DMS 273 treated with DMSO at 0.1 percent for 48 hours (cell line): ENCODE measurements around the gene ROMO1.
"Not testable (repeated sequence)": the region's sequence is repeated elsewhere in the genome, so short reads cannot be mapped to it uniquely, and the experiment has no call there.

Source experiments
- DNase-seq: peaks from one replicate; lab custom pipeline; 2025; lab: John Stamatoyannopoulos, UW

The ROMO1 gene

DNA sequence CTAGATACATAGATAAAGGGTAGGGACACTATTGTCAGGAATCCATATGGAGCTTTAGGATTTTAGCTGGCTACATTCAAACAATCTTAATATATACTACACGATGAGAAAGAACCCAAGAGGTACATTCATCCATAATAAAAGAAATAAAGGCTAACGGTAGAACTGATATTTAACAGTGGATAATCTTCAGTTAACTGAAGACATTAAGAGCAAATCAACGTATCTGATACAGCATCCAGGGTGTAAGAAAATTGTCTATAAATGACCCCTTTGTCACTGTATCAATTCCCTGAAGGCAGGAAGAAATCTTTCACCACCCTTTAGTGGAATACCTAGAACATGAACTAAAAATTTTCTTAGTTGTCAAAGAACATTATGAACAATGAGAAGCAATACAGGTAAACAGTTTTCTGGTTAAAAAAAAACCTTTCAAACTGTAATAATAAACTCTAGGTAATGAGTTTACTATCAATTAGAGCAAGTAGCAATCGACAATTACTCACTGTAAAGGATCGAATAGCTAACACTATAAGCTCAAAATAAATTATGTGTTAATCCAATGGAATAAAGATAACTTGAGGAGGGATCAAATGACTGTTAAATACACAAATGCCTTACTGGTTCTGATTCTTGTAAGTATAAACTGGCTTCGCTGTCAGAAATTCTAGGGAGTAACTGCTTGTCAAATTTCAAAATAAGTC is 11.8 kb downstream of the ROMO1 start:
- DNase-seq, result no peak

DNA sequence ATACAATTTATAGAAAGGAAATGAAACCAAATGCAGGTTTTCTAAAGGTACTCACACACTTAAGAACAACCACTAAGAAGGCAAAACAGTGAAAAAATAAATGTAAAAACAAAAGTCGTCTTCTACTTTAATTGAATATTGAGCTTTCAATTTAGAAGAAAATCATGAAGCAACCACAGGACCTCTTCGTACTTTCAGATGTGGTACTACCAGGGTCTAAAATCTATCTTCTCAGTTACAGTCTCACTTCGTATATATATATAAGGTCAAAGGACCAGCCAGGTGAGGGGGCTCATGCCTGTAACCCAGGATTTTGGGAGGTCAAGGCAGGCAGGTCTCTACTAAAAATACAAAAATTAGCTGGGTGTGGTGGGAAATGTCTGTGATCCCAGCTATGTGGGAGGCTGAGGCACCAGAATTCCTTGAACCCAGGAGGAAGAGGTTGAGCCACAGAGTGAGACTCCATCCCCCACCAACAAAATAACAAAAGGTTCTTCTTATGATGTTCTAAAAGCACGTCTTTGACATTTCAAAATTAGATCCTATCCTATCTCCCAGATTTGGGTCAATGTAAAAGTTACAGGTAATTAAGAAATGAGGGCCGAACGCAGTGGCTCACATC is 12.5 kb downstream of the ROMO1 start:
- DNase-seq, result no peak

DNA sequence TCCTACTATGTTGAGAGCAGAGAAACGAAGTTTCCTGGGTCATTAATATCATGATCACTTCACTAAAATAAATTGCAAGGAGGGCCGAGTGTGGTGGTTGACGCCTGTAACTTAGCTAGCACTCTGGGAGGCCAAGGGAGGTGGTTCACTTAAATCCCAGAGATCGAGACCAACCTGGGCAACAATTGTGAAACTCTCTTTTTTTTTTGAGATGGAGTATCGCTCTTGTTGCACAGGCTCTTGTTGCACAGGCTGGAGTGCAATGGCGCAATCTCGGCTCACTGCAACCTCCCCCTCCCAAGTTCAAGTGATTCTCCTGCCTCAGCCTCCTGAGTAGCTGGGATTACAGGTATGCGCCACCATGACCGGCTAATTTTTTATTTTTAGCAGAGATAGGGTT is 13.9 kb downstream of the ROMO1 start:
- not testable (repeated sequence) for DNase-seq

DNA sequence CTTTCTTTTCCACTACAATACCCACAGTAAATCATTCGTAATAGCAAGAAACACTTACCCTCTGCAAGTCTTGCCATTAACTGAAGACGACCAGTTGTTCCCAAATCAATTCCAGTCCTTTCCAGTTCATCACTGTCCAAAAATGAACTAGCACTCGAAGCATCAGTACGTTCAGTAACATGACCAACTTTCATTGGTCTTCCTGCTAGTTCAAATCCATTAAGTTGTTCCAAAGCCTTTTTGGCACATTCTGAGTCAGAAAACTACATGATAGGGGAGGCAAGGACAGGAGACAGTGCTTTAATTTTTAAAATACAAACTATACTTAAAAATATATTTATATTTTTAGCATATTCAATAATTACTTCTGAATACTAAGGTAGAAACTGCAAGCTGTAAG is 14.9 kb downstream of the ROMO1 start:
- no peak for DNase-seq

DNA sequence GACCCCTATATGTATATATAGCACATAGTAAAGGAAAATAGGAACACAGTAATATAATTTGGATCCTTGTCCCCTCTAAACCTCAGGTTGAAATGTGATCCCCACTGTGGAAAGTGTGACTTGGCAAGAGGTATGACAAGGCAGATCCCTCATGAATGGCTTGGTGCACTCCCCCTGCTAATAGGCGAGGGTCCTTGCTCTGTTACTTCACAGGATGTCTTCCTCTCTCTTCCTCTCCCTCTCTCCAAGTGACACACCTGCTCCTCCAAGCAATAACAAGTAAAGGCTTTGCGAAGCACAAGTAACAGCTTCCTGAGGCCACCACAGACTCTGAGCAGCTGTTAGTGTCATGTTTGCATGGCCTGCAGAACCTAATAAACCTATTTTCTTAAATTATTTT is 16.4 kb downstream of the ROMO1 start:
- no peak for DNase-seq

DNA sequence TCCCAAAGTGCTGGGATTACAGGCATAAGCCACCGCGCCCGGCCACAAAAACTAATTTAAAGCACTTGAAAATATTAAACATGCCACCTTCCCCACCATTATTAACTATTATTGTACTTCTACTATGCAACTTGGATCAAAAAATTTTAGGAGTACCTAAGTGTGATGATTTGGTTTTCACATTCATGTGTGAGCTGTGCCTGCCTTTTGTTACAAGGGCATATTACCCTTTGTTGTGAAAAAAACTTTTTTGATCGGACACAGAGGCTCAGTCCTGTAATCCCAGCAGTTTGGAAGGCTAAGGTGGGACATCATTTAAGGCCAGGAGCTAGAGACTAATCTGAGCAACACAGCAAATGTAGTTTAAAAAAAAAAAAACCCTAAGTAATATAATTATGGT is 17.1 kb downstream of the ROMO1 start:
- no peak for DNase-seq

DNA sequence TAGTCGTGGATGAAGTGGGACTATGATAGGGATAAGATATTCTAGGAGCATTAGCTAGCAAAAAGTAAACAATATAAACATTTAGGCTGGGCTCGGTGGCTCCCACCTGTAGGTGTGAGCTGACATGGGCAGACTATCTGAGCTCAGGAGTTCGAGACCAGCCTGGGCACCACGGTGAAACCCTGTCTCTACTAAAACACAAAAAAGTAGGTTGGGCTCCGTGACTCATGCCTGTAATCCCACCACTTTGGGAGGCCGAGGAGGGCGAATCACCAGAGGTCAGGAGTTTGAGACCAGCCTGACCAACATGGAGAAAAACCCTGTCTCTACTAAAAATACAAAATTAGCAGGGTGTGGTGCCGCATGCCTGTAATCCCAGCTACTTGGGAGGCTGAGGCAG is 19.1 kb downstream of the ROMO1 start:
- not testable (repeated sequence) for DNase-seq

DNA sequence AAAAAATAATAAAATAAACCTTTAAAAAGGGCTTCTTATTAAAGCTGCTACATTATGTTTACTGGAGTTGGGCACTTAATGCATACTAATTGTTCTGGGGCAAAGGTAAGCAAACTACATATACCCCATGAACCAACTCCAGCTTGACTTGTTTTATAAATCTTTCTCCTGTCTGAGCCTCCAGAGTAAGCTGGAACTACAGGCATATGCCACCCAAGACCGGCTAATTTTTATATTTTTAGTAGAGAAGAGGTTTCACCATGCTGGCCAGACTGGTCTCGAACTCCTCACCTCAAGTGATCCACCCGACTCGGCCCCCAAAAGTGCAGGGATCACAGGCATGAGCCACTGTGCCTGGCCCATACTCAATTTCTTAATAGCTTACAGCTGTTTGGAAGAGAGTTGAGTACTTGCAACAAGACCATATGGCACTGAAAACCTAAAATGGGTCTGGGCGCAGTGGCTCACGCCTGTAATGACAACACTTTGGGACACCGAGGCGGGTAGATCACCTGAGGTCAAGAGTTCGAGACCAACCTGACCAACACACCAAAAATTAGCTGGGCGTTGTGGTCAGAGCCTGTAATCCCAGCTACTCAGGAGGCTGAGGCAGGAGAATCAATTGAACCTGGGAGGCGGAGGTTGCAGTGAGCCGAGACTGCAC is 19.9 kb downstream of the ROMO1 start:
- no peak for DNase-seq

DNA sequence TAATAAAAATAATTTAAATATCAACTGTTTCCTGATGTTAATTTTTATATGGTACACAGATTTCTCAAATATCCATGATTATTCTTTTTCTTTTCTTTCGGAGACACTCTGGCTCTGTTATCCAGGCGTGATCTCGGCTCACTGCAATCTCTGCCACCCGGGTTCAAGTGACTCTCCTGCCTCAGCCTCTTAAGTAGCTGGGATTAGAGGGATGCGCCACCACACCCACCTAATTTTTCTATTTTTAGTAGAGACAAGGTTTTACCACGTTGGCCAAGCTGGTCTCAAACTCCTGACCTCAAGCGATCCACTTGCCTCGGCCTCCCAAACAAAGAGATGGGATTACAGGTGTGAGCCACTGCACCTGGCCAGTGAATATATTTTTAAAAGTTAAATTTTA is 20.5 kb downstream of the ROMO1 start:
- DNase-seq, result no peak

DNA sequence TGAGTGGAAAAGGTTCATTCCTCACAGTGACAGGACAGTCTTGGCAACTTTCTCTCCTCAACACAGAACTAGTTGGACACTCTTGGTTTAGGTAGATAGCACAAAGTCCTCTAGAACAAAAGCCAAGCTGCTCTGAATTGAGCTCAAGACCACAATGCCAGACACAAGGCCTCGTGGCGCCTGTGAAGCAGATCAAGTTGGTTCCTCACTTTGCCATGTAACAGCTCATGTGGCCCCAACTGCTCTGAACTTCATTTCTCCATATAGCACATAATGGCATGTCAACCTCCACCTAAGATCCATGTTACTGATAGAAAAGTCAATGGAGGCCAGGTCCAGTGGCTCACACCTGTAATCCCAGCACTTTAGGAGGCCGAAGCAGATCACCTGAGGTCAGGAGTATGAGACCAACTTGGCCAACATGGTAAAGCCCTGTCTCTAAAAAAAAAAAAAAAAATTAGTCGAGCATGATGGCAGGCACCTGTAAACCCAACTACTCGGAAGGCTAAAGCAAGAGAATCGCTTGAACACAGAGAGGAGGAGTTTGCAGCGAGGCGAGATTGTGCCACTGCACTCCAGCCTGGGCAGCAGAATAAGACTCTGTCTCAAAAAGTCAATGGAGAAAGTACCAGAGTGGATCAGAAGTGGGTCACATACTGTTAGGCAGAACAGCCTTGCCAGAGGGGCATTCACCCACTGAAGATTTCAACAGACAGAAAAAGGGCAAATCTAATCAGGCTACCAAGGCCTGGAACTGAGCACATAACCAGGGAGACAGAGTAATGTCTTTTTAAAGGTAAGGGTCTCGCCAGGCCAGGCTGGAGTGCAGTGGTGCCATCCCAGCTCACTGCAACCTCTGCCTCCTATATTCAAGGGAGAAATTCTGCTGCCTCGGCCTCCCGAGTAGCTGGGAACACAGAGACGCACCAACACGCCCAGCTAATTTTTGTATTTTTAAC is 21.2 kb downstream of the ROMO1 start:
- no peak for DNase-seq

DNA sequence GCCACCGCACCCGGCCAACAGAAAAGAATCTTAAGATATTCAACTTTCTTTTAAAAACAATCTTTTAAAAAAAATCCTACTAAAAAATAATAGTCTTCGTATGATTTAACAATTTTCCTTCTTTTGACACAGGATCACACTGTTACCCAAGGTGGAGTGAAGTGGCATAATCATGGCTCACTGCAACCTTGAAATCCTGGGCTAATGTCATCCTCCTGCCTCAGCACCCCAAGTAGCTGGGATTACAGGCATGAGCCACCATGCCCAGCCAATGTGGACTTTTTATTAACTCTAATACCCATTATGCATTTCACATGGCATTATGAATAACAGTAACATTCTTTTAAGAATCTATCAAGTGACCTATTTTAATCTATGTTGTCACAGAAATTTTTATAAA is 22.0 kb downstream of the ROMO1 start:
- DNase-seq, result no peak

DNA sequence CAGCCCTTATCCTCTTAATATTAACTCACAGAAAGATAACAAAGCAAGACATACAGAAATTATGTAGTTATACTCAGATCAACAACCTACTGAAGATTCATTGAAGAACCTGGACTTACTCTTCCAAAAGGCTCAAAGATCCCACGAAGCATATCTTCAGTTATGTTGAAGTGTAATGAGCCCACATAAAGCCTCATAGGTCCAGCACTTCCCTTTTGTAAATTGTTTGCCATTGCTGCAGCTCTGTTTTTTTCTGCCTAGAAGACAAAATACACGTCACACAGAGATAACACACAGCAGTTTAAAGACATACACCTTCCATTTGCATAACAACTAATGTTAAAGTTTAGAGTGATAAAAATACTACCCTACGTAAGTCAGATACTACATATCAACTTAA is 22.4 kb downstream of the ROMO1 start:
- DNase-seq, result no peak

DNA sequence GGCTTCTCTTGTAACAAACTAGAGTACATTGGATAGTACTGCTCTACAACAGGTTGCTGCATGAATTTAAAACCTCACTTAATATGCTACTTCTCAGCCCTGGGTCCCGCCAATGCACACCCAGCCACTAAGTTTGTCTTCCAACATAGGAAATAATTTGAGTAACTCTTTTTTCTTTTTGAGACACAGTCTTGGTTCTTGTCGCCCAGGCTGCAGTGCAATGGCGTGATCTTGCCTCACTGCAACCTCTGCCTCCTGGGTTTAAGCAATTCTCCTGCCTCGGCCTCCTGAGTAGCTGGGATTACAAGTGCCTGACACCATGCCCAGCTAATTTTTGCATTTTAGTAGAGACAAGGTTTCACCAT is 24.1 kb downstream of the ROMO1 start:
- DNase-seq, result not testable (repeated sequence)

DNA sequence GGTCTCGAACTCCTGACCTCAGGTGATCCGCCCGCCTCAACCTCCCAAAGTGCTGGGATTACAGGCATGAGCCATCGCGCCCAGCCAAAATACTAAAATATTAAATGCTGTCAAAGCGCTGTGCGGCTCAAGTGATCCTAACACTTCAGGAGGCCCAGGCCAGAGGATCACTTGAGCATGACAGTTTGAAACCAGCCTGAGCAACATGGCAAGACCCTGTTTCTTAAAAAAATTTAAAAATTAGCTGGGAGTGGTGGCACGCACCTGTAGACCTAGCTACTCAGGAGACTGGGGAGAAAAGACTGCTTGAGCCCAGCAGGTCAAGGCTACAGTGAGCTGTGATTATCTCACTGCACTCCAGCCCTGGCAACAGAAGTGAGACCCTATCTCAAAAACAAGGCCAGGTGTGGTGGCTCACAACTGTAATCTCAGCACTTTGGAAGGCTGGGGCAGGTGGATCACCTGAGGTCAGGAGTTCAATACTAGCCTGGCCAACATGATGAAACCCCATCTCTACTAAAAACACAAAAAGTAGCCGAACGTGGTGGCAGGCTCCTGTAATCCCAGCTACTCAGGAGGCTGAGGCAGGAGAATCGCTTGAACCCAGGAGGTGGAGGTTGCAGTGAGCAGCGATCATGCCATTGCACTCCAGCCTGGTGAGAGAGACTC is 24.6 kb downstream of the ROMO1 start:
- DNase-seq, result not testable (repeated sequence)

DNA sequence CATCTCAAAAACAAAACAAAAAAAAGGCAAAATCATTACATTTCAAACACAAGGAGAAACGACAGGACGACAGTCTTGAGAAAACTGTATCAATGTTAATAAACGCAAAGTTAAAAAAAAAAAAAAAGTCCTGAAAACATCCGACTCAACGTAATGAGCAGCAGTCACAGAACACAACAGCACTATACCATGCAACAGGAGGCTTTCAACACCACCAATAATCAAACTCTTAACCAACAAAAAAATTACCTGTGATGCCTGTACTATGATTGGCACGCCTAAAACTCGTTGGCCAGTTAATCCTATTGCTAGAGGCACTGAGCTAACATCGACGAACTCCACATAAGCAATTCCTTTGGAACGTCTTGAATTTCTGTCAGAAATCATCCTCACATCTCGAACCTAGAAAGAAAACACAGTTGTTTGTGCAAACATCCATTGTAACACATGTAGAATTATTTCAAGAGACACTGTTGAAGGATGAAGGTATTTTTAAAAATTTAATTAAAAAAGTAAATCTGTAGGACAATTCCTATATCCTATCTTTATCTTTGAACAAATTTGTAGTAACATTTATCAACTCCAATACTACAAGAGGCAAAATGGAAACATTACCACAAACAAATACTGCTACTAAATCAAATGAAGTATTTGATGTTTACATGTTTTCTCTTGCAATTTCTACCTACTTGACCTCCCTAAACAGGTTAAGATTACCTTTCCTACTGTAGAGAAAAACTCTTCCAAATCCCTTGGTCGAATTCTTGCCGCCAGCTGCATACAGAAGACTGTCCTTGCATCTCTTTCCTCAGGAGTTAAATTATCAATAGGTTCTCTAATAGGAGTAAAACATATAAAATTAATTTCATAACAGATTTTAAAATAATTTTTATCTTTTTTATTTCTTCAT is 25.4 kb downstream of the ROMO1 start:
- DNase-seq, result no peak

DNA sequence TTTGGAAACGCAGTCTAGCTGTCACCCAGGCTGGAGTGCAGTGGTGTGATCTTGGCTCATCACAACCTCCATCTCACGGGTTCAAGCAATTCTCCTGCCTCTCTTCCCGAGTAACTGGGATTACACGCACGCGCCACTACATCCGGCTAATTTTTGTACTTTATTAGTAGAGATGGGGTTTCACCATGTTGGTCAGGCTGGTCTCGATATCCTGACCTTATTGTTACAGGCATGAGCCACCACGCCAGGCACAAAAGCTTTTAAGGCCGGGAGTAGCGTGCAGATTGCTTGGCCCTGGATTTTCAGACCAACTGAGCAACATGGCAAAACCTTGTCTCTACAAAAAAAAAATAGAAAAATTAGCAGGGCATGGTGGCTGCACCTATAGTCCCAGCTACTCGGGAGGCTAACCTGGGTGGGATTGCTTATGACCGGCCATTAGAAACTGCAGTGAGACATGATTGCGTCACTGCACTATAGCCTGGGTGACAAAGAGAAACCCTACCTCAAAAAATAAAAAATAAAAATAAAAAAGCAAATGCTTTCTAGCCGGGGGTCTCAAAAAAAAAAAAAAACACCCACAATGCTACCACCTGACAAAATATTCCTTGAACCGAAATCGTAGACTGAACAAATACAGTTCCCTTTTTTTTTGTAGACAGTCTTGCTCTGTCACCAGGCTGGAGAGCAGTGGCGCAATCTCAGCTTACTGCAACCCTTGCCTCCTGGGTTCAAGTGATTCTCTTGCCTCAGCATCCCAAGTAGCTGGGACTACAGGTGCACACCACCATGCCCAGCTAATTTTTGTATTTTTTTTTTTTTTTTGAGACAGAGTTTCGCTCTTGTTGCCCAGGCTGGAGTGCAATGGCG is 27.9 kb downstream of the ROMO1 start:
- no peak for DNase-seq

DNA sequence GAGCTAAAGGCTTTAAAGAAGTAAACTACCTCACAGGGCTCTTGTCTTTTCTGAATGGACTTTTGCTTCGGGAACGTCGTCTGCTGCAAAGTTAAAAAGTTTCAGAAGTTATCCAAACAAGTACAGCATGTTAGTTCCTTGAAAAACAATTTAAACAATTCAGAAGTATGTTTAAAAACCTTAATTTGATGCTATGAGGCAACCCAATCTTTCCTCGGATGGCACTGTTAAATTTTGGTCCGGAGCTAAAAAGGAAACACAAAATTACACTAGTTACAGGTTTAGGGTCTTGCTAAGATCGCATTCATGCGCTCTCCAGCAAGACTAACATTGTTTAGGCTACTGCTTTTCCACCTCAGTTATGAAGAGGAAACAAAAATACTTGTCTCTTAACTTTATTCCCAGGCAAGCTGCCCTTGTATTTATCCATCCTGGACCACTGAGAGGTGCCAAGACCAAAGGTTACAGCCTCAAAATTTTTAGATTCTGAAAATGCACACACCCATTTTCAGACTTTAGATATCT is 30.1 kb downstream of the ROMO1 start:
- DNase-seq, result no peak

DNA sequence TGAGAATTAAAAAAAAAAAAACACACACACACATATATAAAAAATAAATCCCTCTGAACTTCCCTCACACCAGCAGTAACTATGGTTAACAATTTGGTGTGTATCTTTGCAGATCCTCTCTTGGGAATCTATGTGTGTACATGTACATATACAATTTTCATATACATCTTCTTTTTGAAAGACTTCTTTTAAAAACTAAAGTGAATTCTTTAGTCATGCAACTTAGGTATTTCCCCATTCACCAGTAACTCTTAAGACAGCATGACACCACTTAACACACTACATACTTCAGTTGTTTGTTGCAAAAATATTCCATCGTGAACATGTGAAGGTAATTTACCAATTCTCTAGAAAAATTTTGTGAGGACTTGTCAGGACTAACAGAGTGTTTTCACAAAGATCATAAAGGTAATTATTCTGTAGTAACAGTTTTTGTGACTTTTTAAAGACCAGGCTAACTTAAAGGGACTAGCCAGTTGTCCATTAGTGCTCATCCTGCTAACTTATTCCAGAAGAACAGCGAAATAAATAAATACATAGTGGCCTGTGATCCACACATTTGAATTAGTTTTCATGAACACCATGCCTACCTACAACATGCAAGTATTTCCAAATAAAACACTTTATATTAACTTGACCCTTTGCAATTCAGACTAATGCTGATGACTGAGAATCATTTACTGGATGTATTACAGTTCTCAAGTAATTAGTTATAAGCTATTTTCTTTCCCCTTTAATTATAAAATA is 30.8 kb downstream of the ROMO1 start:
- no peak for DNase-seq
